ENCODE measurements around the gene KRT83. TPM values are rescaled to one million over a fixed set of nuclear protein-coding genes. Genes with fewer than 3 reads are reported as not detected.
A peak's percentile ranks its signal among the peaks of the same experiment; 100 is the strongest.

Gene KRT83
- total RNA-seq, 1 donor from 2014 or later: not detected

- intact Hi-C loops (cut with DNase I): no loop called here
Measured at GRCh38 chr12:52312086-52312485, 9.1 kb downstream of the KRT83 start.

GRCh38 chr12:52311285-52311648 is 9.9 kb downstream of the KRT83 start:
- Histone ChIP-seq H3K27ac (no peak overlapping the region), H3K36me3 (no peaks in the 10 kb centered on the region), H3K9me3 (no peaks in the 10 kb centered on the region), H3K27me3 (peaks cover 49% of the 10 kb centered on the region), H3K4me1 (no peaks in the 10 kb centered on the region), H3K4me3 (no peak overlapping the region)
- ATAC-seq (no peak), DNase-seq (no peak)
- intact Hi-C loops (cut with DNase I): no loop called here
- no peak for TF ChIP-seq CTCF (IDR thresholded peaks at IDR 0.05)

More at GRCh38 chr12:52312086-52312485, 9.1 kb downstream of the KRT83 start:
- no peak for ATAC-seq
- Histone ChIP-seq H3K4me1 (no peaks in the 10 kb centered on the region), H3K36me3 (no peaks in the 10 kb centered on the region), H3K4me3 (no peak overlapping the region), H3K27me3 (peaks cover 42% of the 10 kb centered on the region), H3K27ac (no peak overlapping the region), H3K9me3 (no peaks in the 10 kb centered on the region)
- no peak for DNase-seq
- no peak for TF ChIP-seq CTCF (IDR thresholded peaks at IDR 0.05)

- intact Hi-C loops (cut with DNase I): no loop called here
- H3K4me3 ChIP-seq: no peak overlapping the region
- H3K36me3 ChIP-seq: no peaks in the 10 kb centered on the region
- peaks cover 51% of the 10 kb centered on the region for H3K27me3 ChIP-seq
- ATAC-seq (no peak), DNase-seq (no peak)
- no peak for TF ChIP-seq CTCF (IDR thresholded peaks at IDR 0.05)
- H3K9me3 ChIP-seq: no peaks in the 10 kb centered on the region
- H3K27ac ChIP-seq: no peak overlapping the region
- H3K4me1 ChIP-seq: no peaks in the 10 kb centered on the region
Measured at GRCh38 chr12:52310622-52311284, 10.4 kb downstream of the KRT83 start.

DNA sequence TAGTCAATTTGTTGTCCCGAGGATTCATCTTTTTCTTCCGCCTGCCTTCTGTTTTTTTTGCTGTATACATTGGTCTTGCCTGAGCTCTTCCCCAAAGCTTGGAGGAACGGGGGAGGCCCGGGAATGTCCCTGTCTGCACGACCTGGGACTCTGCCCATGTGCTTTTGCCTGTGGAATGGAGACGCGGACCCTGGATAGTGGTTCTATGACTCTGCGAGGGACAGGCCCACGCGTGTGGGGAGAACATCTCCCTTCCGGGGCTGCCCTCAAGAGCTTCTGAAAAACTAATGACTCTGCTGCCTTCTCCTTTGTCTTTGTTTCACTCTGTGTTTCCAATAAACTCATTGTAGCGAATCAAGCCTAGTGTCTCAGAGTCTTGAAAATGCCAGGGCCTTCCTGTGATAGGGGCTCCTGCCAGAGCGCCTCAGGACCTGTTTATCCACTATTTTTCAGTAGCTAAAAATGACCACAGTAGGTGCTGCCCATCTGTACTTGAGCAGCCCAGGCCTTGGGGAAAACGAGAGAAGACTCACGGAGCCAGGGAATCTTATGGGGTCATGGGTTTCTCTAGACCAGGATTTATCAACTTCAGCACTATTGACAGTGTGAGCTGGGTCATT is 12.3 kb downstream of the KRT83 start:
- H3K4me1 ChIP-seq: no peaks in the 10 kb centered on the region
- no peaks in the 10 kb centered on the region for H3K36me3 ChIP-seq
- H3K4me3 ChIP-seq: peak overlapping the region; percentile 37
- H3K9me3 ChIP-seq: no peaks in the 10 kb centered on the region
- no peak for ATAC-seq
- intact Hi-C loops (cut with DNase I): no loop called here
- no peak overlapping the region for H3K27ac ChIP-seq
- TF ChIP-seq CTCF (IDR thresholded peaks at IDR 0.05): no peak
- H3K27me3 ChIP-seq: peaks cover 51% of the 10 kb centered on the region
- DNase-seq: no peak

DNA sequence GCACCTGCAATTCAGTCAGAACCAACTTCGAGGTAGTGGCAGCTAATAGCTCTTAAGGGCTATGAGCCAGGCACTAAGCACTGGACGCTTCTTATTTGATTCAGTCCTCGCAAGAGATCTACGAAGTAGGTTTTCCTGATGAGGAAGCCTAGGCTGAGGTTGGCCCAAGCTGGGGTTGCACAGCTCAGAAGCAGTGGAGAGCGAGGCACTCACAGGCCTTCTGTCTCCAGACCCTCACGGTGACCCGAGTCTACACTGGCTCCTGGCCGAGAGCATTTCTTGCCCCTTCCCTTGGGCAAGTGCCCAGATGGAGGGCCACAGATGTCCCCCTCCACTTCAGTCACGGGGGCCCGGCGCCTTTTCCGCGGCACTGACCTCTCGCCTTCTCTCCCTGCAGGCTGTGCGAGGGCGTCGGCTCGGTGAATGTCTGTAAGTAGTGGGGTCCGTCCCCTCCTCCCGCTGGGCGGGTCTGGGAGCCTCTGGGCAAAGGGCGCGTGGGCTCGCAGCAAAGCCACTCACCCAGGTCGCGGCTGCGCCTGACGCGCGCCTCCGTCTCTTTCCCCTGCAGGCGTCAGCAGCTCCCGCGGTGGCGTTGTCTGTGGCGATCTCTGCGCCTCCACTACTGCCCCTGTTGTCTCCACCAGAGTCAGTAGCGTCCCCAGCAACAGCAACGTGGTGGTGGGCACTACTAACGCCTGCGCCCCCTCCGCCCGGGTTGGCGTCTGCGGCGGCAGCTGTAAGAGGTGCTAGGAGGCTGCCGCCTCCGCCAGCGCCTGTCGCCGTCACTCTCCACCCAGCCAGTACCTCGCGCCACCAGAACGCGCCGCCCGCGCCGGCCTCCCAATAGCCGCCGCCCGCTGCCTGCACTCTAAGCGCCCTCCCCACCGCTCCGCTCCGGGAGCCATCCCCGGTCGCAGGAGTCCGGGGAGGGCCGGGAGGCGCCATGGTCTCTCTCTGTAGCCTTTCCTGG is 13.1 kb downstream of the KRT83 start:
- ATAC-seq (peak; percentile 88), DNase-seq (peak; percentile 86)
- Histone ChIP-seq H3K27me3 (peaks cover 51% of the 10 kb centered on the region), H3K27ac (no peak overlapping the region), H3K4me1 (no peaks in the 10 kb centered on the region), H3K4me3 (peak overlapping the region; percentile 37), H3K9me3 (no peaks in the 10 kb centered on the region), H3K36me3 (no peaks in the 10 kb centered on the region)
- peak; percentile 24 for TF ChIP-seq CTCF (IDR thresholded peaks at IDR 0.05)
- intact Hi-C loops (cut with DNase I): no loop called here

Measured in upper lobe of right lung (tissue), 1 donor.